ENCODE measurements around the gene ABR.

Gene ABR

GRCh38 chr17:1078831-1079561, 100.8 kb downstream of the ABR start:
- Histone ChIP-seq H3K27me3 (ENCODE audit: insufficient read depth, poor library complexity, severe bottlenecking) (no peaks in the 10 kb centered on the region), H3K27ac (replicated peaks) (no peak overlapping the region), H3K4me3 (replicated peaks; ENCODE audit: insufficient read depth, low read length) (no peak overlapping the region)
- TF ChIP-seq SPI1 (IDR thresholded peaks at IDR 0.05; ENCODE audit: borderline replicate concordance, low read depth) = no peak
- TF ChIP-seq, protein P1, sequence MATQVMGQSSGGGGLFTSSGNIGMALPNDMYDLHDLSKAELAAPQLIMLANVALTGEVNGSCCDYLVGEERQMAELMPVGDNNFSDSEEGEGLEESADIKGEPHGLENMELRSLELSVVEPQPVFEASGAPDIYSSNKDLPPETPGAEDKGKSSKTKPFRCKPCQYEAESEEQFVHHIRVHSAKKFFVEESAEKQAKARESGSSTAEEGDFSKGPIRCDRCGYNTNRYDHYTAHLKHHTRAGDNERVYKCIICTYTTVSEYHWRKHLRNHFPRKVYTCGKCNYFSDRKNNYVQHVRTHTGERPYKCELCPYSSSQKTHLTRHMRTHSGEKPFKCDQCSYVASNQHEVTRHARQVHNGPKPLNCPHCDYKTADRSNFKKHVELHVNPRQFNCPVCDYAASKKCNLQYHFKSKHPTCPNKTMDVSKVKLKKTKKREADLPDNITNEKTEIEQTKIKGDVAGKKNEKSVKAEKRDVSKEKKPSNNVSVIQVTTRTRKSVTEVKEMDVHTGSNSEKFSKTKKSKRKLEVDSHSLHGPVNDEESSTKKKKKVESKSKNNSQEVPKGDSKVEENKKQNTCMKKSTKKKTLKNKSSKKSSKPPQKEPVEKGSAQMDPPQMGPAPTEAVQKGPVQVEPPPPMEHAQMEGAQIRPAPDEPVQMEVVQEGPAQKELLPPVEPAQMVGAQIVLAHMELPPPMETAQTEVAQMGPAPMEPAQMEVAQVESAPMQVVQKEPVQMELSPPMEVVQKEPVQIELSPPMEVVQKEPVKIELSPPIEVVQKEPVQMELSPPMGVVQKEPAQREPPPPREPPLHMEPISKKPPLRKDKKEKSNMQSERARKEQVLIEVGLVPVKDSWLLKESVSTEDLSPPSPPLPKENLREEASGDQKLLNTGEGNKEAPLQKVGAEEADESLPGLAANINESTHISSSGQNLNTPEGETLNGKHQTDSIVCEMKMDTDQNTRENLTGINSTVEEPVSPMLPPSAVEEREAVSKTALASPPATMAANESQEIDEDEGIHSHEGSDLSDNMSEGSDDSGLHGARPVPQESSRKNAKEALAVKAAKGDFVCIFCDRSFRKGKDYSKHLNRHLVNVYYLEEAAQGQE (IDR thresholded peaks at IDR 0.05; ENCODE audit: insufficient replicate concordance, low read depth) = no peak
- TF ChIP-seq, protein P2, sequence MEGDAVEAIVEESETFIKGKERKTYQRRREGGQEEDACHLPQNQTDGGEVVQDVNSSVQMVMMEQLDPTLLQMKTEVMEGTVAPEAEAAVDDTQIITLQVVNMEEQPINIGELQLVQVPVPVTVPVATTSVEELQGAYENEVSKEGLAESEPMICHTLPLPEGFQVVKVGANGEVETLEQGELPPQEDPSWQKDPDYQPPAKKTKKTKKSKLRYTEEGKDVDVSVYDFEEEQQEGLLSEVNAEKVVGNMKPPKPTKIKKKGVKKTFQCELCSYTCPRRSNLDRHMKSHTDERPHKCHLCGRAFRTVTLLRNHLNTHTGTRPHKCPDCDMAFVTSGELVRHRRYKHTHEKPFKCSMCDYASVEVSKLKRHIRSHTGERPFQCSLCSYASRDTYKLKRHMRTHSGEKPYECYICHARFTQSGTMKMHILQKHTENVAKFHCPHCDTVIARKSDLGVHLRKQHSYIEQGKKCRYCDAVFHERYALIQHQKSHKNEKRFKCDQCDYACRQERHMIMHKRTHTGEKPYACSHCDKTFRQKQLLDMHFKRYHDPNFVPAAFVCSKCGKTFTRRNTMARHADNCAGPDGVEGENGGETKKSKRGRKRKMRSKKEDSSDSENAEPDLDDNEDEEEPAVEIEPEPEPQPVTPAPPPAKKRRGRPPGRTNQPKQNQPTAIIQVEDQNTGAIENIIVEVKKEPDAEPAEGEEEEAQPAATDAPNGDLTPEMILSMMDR (IDR thresholded peaks at IDR 0.05; ENCODE audit: insufficient read depth, low read length) = no peak
- no peak for TF ChIP-seq POLR2AphosphoS5 (IDR thresholded peaks at IDR 0.05; ENCODE audit: low read depth)
- TF ChIP-seq GABPA (IDR thresholded peaks at IDR 0.05; ENCODE audit: low read depth) = no peak
- no peak for DNase-seq (ENCODE audit: low read depth in 1 of 2, low spot score in 1 of 2)

DNA sequence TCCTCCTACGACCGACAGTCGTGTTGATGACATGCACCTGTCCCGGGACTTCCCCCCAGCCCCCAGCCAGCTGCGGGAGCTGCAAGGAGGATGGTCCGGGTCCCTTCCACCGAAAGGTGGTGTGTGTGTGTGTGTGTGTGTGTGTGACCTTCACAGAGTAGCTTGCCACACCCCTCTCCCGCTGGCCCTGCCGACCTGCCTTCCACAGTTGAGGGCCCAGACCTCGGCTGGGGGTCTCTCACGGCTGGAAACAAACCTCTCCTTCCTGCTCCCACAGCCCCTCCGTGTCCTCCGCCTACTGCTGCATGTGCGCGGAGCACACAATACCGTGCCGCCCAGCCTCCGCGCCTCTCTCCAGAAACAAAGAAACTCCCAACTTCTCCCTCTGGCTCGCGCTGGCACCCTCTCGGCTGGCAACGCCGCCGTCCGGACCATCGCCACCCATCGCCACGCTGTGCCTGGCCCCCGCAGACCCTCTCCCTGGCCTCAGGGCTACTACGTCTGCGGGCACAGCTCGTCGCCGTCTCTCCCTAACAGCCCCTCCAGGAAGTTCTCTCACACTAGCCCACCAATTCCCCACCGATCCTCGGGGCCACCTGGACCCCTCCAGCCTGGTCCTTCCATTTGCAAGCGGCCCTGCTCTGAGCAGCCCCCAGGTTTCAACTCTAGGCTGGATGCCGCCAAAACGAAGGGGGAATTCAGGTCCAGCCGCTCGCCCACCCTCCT, 101.6 kb downstream of the ABR start:
- Histone ChIP-seq H3K4me3 (replicated peaks; ENCODE audit: insufficient read depth, low read length) (no peak overlapping the region), H3K27ac (replicated peaks) (no peak overlapping the region), H3K27me3 (ENCODE audit: insufficient read depth, poor library complexity, severe bottlenecking) (no peaks in the 10 kb centered on the region)
- TF ChIP-seq GABPA (IDR thresholded peaks at IDR 0.05; ENCODE audit: low read depth) (no peak), SPI1 (IDR thresholded peaks at IDR 0.05; ENCODE audit: borderline replicate concordance, low read depth) (no peak), POLR2AphosphoS5 (IDR thresholded peaks at IDR 0.05; ENCODE audit: low read depth) (no peak)
- TF ChIP-seq, protein P1 (IDR thresholded peaks at IDR 0.05; ENCODE audit: insufficient replicate concordance, low read depth) = no peak
- TF ChIP-seq, protein P2 (IDR thresholded peaks at IDR 0.05; ENCODE audit: insufficient read depth, low read length) = no peak
- DNase-seq (ENCODE audit: low read depth in 1 of 2, low spot score in 1 of 2) = no peak

- H3K27me3 ChIP-seq (ENCODE audit: insufficient read depth, poor library complexity, severe bottlenecking) = no peaks in the 10 kb centered on the region
- TF ChIP-seq POLR2AphosphoS5 (IDR thresholded peaks at IDR 0.05; ENCODE audit: low read depth) (no peak), GABPA (IDR thresholded peaks at IDR 0.05; ENCODE audit: low read depth) (no peak), SPI1 (IDR thresholded peaks at IDR 0.05; ENCODE audit: borderline replicate concordance, low read depth) (no peak)
- TF ChIP-seq, protein P1 (IDR thresholded peaks at IDR 0.05; ENCODE audit: insufficient replicate concordance, low read depth) = no peak
- TF ChIP-seq, protein P2 (IDR thresholded peaks at IDR 0.05; ENCODE audit: insufficient read depth, low read length) = no peak
- no peak overlapping the region for H3K4me3 ChIP-seq (replicated peaks; ENCODE audit: insufficient read depth, low read length)
- H3K27ac ChIP-seq (replicated peaks) = no peak overlapping the region
- DNase-seq (ENCODE audit: low read depth in 1 of 2, low spot score in 1 of 2) = no peak
Observed at GRCh38 chr17:1077581-1077985, 102.2 kb downstream of the ABR start.

Measured in HL-60 (cell line).